Keratinocyte (primary cell): ENCODE results near the gene MYCBPAP. TPM values are rescaled to one million over a fixed set of nuclear protein-coding genes. Genes with fewer than 3 reads are reported as not detected.

ENCODE experiments used
- DNase-seq: peaks from one replicate; pipeline ENCODE4 v3.0.0-alpha.2; 2011; ENCODE audit warnings: low read depth, missing footprints, low spot score
- FAIRE-seq: peaks from 2 replicates; lab custom pipeline; 2011; peaks lifted over from hg19 to GRCh38; lab: Jason Lieb, UNC
- H2AFZ ChIP-seq: 2 replicates; pipeline ENCODE4 v1.6.0; 2012; ENCODE audit warnings: low read length, control low read depth, inconsistent platforms; ENCODE audit not compliant: control insufficient read depth
- H3K27ac ChIP-seq: 2 replicates; pipeline ENCODE4 v1.5.1; 2011; ENCODE audit warnings: low read length; ENCODE audit not compliant: control insufficient read depth, insufficient read depth
- H3K27me3 ChIP-seq: 3 replicates; pipeline ENCODE4 v1.6.0; 2011; ENCODE audit warnings: low read length; ENCODE audit not compliant: control insufficient read depth, insufficient read depth; ENCODE audit errors: extremely low read depth
- H3K36me3 ChIP-seq, 2 experiments: 2 replicates in 1 of 2; 3 replicates in 1 of 2; pipeline ENCODE4 v1.5.1; 2011; ENCODE audit warnings: low read length in 2 of 2, mild to moderate bottlenecking in 1 of 2; ENCODE audit not compliant: control insufficient read depth in 2 of 2, insufficient read depth in 2 of 2; ENCODE audit errors: extremely low read depth in 1 of 2
- H3K4me1 ChIP-seq: 3 replicates; pipeline ENCODE4 v1.5.1; 2011; ENCODE audit warnings: low read length; ENCODE audit not compliant: control insufficient read depth, insufficient read depth; ENCODE audit errors: extremely low read depth
- H3K4me2 ChIP-seq: 3 replicates; pipeline ENCODE4 v1.6.0; 2011; ENCODE audit warnings: low read depth, low read length; ENCODE audit not compliant: control insufficient read depth, insufficient read depth; ENCODE audit errors: extremely low read depth
- H3K4me3 ChIP-seq, 3 experiments: fragments of 200-600 bp in 1 of 3; sonication (generic) in 1 of 3; 2 replicates in 2 of 3; 3 replicates in 1 of 3; pipeline ENCODE4 v1.5.1; 2011 to 2016; ENCODE audit warnings: low read length in 3 of 3, mild to moderate bottlenecking in 3 of 3, control low read depth in 2 of 3, inconsistent platforms in 1 of 3, low read depth in 1 of 3, mixed read lengths in 1 of 3, mixed run types in 1 of 3, moderate library complexity in 1 of 3; ENCODE audit not compliant: control insufficient read depth in 2 of 3, insufficient read depth in 2 of 3; ENCODE audit errors: extremely low read depth in 1 of 3
- H3K79me2 ChIP-seq: 2 replicates; pipeline ENCODE4 v1.6.0; 2012; ENCODE audit warnings: low read length; ENCODE audit not compliant: control insufficient read depth, insufficient read depth
- H3K9ac ChIP-seq: 3 replicates; pipeline ENCODE4 v1.6.0; 2011; ENCODE audit warnings: low read length; ENCODE audit not compliant: control insufficient read depth, insufficient read depth; ENCODE audit errors: extremely low read depth
- H3K9me1 ChIP-seq: 3 replicates; pipeline ENCODE4 v1.6.0; 2011; ENCODE audit warnings: low read length; ENCODE audit not compliant: control insufficient read depth, insufficient read depth; ENCODE audit errors: extremely low read depth
- H3K9me3 ChIP-seq: 2 replicates; pipeline ENCODE4 v1.5.1; 2012; ENCODE audit warnings: low read depth, low read length; ENCODE audit not compliant: control insufficient read depth
- H4K20me1 ChIP-seq: 3 replicates; pipeline ENCODE4 v1.6.0; 2011; ENCODE audit warnings: low read length; ENCODE audit not compliant: control insufficient read depth, insufficient read depth; ENCODE audit errors: extremely low read depth
- CTCF ChIP-seq, 3 experiments: IDR thresholded peaks in 1 of 3; conservative IDR thresholded peaks in 1 of 3; optimal IDR thresholded peaks in 1 of 3; 2 replicates in 2 of 3; 3 replicates in 1 of 3; pipeline versions ENCODE3 to v1.5.1; 2011; ENCODE audit warnings: low read length in 3 of 3, mild to moderate bottlenecking in 3 of 3, moderate library complexity in 2 of 3, control low read depth in 1 of 3, inconsistent platforms in 1 of 3; ENCODE audit not compliant: insufficient read depth in 2 of 3; ENCODE audit errors: extremely low read depth in 1 of 3
- EZH2 ChIP-seq: IDR thresholded peaks from one replicate; pipeline ENCODE4 v1.6.1; 2012; ENCODE audit warnings: inconsistent platforms, mild to moderate bottlenecking, low read length, moderate library complexity
- dilution Hi-C: fragments of 300-500 bp; cut with MboI; formaldehyde crosslinking; loops from one replicate; pipeline ENCODE4 v1.7.0; 2020; ENCODE audit warnings: low sequenced_read_pairs; ENCODE audit not compliant: extremely low pct_ligation_motif_present
- polyA plus RNA-seq, 5 experiments: library from polyadenylated mRNA; depleted of rRNA in 3 of 5; stranded (reverse) in 3 of 5; stranded (forward) in 1 of 5; unstranded in 1 of 5; fragments of >200 nt; gene quantifications; 1 replicate in 1 of 5; 2 replicates in 3 of 5; 3 replicates in 1 of 5; pipeline versions ENCODE4 v1.2.1 to v1.2.3, GENCODE V29; 2011 to 2012; ENCODE audit warnings: missing spikeins in 2 of 5, low read depth in 1 of 5, low replicate concordance in 1 of 5

MYCBPAP gene
- polyA plus RNA-seq, 1 donor (not counting 4 experiments of a cell fraction or from before 2014, with no cell fraction given), result 9.5 TPM

GRCh38 chr17:50522766-50523165 is 14.5 kb downstream of the MYCBPAP start:
- Histone ChIP-seq H2AFZ (no peak overlapping the region), H3K36me3 (no peaks in the 10 kb centered on the region), H3K27ac (peak overlapping the region; percentile 29), H3K4me2 (peak overlapping the region; percentile 49), H3K27me3 (no peaks in the 10 kb centered on the region), H3K79me2 (peaks cover 1% of the 10 kb centered on the region), H3K9me1 (no peaks in the 10 kb centered on the region), H4K20me1 (no peaks in the 10 kb centered on the region), H3K9ac (peak overlapping the region; percentile 25), H3K9me3 (no peaks in the 10 kb centered on the region), H3K4me1 (peaks cover 59% of the 10 kb centered on the region), H3K4me3 (no peak overlapping the region)
- FAIRE-seq (peak; percentile 56), DNase-seq (no peak)
- dilution Hi-C loops, result no loop called here
- TF ChIP-seq CTCF (optimal IDR thresholded peaks at IDR 0.05 in 1 of 3, IDR thresholded peaks at IDR 0.05 in 1 of 3, conservative IDR thresholded peaks at IDR 0.05 in 1 of 3; ENCODE audit: extremely low read depth in 1 of 3, insufficient read depth in 2 of 3, low read length in 3 of 3) (no peak), EZH2 (no peak)

- Histone ChIP-seq H3K36me3 (no peaks in the 10 kb centered on the region), H3K4me2 (peak overlapping the region; percentile 49), H3K79me2 (no peaks in the 10 kb centered on the region), H3K9ac (peak overlapping the region; percentile 25), H3K4me3 (peak overlapping the region in 1 of 3 experiments; percentile 9), H3K27me3 (no peaks in the 10 kb centered on the region), H3K9me3 (no peaks in the 10 kb centered on the region), H3K27ac (peak overlapping the region; percentile 29), H3K4me1 (peaks cover 55% of the 10 kb centered on the region), H2AFZ (no peak overlapping the region), H3K9me1 (no peaks in the 10 kb centered on the region), H4K20me1 (no peaks in the 10 kb centered on the region)
- DNase-seq, result peak; percentile 83
- TF ChIP-seq EZH2, result no peak
- peak in 2 of 3 experiments; percentile 16 to 53 for TF ChIP-seq CTCF (optimal IDR thresholded peaks at IDR 0.05 in 1 of 3, IDR thresholded peaks at IDR 0.05 in 1 of 3, conservative IDR thresholded peaks at IDR 0.05 in 1 of 3; ENCODE audit: extremely low read depth in 1 of 3, insufficient read depth in 2 of 3, low read length in 3 of 3)
- dilution Hi-C loops, result no loop called here
- FAIRE-seq, result peak; percentile 98
Observed at GRCh38 chr17:50523208-50523607, 15.0 kb downstream of the MYCBPAP start.
